Psoas muscle (tissue), 8 donors: ENCODE data around the gene SYT2. TPM values are rescaled to one million over a fixed set of nuclear protein-coding genes. Genes with fewer than 3 reads are reported as not detected.
A peak's percentile ranks its signal among the peaks of the same experiment; 100 is the strongest.

Experiments used
- ATAC-seq, 4 donors: fragments of 200-7000 bp; cut with Tn5 transposase; one replicate each; pipeline ENCODE4 v1.9.1; 2020; ENCODE audit warnings: moderate library complexity in 3 of 4, mild to moderate bottlenecking in 2 of 4
- DNase-seq, 2 donors: peaks; one replicate each; pipeline ENCODE4 v3.0.0-alpha.2; 2020
- H3K27ac ChIP-seq: fragments of 200-600 bp; one replicate; pipeline ENCODE4 v1.8.0; 2022
- H3K27me3 ChIP-seq, 3 donors: fragments of 200-600 bp in 1 of 3; one replicate each; pipeline versions ENCODE4 v1.6.1 to v1.8.0; 2013 to 2022; ENCODE audit warnings: low read length in 2 of 3, mild to moderate bottlenecking in 2 of 3, moderate library complexity in 1 of 3; ENCODE audit not compliant: insufficient read depth in 3 of 3
- H3K36me3 ChIP-seq, 2 donors: fragments of 200-600 bp in 1 of 2; one replicate each; pipeline versions ENCODE4 v1.6.1 to v1.8.0; 2013 to 2022; ENCODE audit warnings: low read depth in 1 of 2, mild to moderate bottlenecking in 1 of 2, moderate library complexity in 1 of 2; ENCODE audit not compliant: insufficient read depth in 1 of 2
- H3K4me1 ChIP-seq: fragments of 200-600 bp; one replicate; pipeline ENCODE4 v1.8.0; 2022
- H3K4me3 ChIP-seq: fragments of 200-600 bp; one replicate; pipeline ENCODE4 v1.8.0; 2022; ENCODE audit warnings: mild to moderate bottlenecking
- H3K9me3 ChIP-seq: fragments of 200-600 bp; one replicate; pipeline ENCODE4 v1.8.0; 2022
- WGBS, 3 donors: extraction: QIAGEN DNeasy Blood & Tissue Kit; methylation state at CpG; one replicate each; pipeline versions ENCODE4 v1.1.6 to v1.1.7; 2013; 5-methylcytosine and 5-hydroxymethylcytosine counted together
- intact Hi-C, 2 donors: fragments of 100-400 bp; cut with DNase I; formaldehyde crosslinking; loops; one replicate each; pipeline versions ENCODE4 v1.11.0 to v1.14.2; 2022
- polyA plus RNA-seq, 3 donors: library from polyadenylated mRNA; stranded (reverse); fragments of 200-250 nt; gene quantifications; one replicate each; pipeline ENCODE4 v1.2.3, GENCODE V29; 2013
- total RNA-seq, 4 donors: library from RNA; stranded (reverse); fragmentation: NEBNext Ultra II Directional in 2 of 4; extraction: Animal tissue kit (Norgen Biotek cat#: 25700) in 2 of 4; gene quantifications; one replicate each; pipeline versions ENCODE4 v1.2.1 to v1.2.4, GENCODE V29; 2021 to 2023
- TF ChIP-seq, protein P1 (sequence below): fragments of 200-600 bp; IDR thresholded peaks from one replicate; pipeline ENCODE4 v1.8.0; 2022; ENCODE audit warnings: antibody characterized with exemption
- donor health status: healthy with polysubstance abuse.
- donor health status: DM: no; HTN: no; CAD: no; lungs with moderate emphysema.
- donor health status: Bipolar disorder and iron deficiency.
- donor health status: healthy.
- donor health status: DM: yes; HTN: yes; CAD: no.
- donor health status: DM: no; HTN: no; CAD: no.
- donor health status: DM: no; HTN: no; CAD: no.
- donor health status: DM: yes; HTN: yes; CAD: no.

Gene SYT2
- total and polyA plus RNA-seq, 7 donors: 0.01 to 0.02 TPM; not detected in 5

DNA sequence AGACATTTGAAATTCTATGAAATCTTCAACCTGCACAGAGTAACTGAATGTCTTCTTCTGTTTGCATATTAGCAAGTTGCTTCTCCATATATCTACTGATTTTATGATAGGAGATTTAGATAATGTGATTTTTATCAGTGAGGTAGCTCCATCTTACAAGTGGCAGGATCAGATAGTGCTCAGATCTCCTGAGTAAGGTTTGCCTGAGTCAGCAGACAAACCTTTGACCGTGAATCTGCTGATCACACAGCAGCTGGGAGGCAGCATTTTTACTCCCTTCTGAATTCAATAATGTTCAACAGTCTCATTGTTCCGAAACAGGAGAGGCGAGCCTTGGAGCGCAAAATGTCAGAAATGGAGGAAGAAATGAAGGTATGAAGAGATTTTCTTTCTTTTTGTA is 141.4 kb downstream of the SYT2 start:
- no peak overlapping the region for H3K4me3 ChIP-seq
- ATAC-seq: no peak
- H3K27me3 ChIP-seq: no peaks in the 10 kb centered on the region
- intact Hi-C loops: no loop called here
- H3K36me3 ChIP-seq: peaks cover 4 to 92% of the 10 kb centered on the region in 2 donors
- peak overlapping the region; percentile 10 for H3K27ac ChIP-seq
- TF ChIP-seq, protein P1, sequence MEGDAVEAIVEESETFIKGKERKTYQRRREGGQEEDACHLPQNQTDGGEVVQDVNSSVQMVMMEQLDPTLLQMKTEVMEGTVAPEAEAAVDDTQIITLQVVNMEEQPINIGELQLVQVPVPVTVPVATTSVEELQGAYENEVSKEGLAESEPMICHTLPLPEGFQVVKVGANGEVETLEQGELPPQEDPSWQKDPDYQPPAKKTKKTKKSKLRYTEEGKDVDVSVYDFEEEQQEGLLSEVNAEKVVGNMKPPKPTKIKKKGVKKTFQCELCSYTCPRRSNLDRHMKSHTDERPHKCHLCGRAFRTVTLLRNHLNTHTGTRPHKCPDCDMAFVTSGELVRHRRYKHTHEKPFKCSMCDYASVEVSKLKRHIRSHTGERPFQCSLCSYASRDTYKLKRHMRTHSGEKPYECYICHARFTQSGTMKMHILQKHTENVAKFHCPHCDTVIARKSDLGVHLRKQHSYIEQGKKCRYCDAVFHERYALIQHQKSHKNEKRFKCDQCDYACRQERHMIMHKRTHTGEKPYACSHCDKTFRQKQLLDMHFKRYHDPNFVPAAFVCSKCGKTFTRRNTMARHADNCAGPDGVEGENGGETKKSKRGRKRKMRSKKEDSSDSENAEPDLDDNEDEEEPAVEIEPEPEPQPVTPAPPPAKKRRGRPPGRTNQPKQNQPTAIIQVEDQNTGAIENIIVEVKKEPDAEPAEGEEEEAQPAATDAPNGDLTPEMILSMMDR: no peak
- WGBS, 3 donors: 71 to 77% (median 75%) methylated on average over 4 of the region's 4 CpGs
- no peak for DNase-seq
- peaks cover 17% of the 10 kb centered on the region for H3K4me1 ChIP-seq
- H3K9me3 ChIP-seq: no peaks in the 10 kb centered on the region

DNA sequence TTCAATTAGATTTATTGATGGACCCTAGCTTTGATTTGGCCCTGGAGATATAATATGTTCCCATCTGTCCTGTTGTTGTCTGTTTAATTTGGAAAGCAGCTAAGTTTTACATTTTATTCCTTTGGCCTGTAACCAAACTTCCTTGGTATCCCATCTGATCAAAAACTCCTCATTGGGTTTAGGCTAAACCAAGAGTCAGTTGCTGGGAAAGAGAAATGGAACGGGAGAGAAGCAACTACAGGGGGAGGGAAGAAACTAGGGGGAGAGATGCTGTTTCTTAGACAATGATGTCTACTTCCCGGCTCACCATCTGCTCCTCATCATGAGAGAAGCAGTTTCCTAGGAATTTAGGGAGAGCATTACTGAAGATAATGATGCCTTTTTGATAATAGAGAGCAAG is 141.8 kb downstream of the SYT2 start:
- DNase-seq (no peak), ATAC-seq (no peak)
- no peak overlapping the region for H3K4me3 ChIP-seq
- intact Hi-C loops: no loop called here
- 63 to 72% (median 69%) methylated on average over 2 of the region's 2 CpGs for WGBS, 3 donors
- H3K36me3 ChIP-seq: peaks cover 4 to 96% of the 10 kb centered on the region in 2 donors
- TF ChIP-seq, protein P1: no peak
- H3K4me1 ChIP-seq: peaks cover 15% of the 10 kb centered on the region
- H3K9me3 ChIP-seq: no peaks in the 10 kb centered on the region
- H3K27me3 ChIP-seq: no peaks in the 10 kb centered on the region
- H3K27ac ChIP-seq: peak overlapping the region; percentile 1

DNA sequence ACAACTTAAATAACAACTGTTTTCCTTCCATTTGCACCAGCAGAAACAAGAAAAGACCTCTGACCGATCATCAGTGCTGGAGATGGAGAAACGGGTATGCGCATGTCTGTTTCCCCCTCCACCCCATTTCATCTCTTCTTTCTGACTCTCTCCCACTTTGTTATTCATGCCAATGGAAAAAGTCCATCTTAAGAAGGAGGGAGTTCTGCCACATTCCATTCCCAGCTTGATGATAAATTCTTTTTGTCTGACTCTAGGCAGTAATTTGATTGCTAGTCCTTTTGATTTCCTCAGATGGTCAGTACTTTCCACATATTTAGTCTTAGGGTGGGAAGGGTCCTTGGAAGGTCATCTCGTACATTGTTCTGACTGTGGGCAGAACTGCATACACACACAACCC is 142.5 kb downstream of the SYT2 start:
- intact Hi-C loops: no loop called here
- Histone ChIP-seq H3K4me1 (peaks cover 9% of the 10 kb centered on the region), H3K4me3 (no peak overlapping the region), H3K27me3 (no peaks in the 10 kb centered on the region), H3K27ac (peak overlapping the region; percentile 28), H3K36me3 (peaks cover 4 to 96% of the 10 kb centered on the region in 2 donors), H3K9me3 (no peaks in the 10 kb centered on the region)
- 79 to 87% (median 85%) methylated on average over 4 of the region's 4 CpGs for WGBS, 3 donors
- TF ChIP-seq, protein P1: no peak
- ATAC-seq (no peak), DNase-seq (no peak)

DNA sequence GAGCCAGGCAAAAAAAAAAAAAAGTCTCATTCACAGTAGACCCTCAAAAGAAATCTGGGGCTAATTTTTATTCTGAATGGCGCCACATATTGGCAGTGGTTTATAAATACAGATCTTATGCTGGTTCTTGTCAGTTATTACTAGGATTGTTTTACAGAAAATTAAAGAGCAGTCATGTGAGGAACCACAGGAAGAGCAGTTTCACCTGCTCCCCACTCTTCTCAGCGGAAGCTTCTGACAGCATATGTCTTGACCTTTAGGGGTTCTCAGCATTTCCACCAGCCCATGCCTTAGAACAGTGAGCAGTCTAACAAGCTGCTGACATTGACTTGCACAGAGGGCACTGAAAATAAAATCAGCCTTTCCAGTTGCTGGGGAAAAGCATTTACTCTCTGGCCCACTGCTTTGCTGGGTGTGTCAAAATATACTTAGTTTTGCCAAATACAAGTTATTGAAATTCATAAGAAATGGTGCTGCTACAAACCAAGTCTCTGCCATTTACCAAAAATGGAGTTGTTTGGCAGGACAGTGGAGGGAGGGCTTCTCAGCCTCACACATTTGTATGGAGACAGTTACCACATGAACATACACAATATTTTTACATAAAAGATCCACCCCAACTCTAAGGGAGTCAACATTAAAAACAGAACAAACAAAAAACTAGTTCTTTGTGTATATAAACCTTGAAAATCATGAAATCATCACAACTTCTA is 144.2 kb downstream of the SYT2 start:
- Histone ChIP-seq H3K9me3 (no peaks in the 10 kb centered on the region), H3K27ac (peak overlapping the region; percentile 38), H3K27me3 (no peaks in the 10 kb centered on the region), H3K4me3 (no peak overlapping the region), H3K4me1 (peaks cover 10% of the 10 kb centered on the region), H3K36me3 (peaks cover 2 to 89% of the 10 kb centered on the region in 2 donors)
- DNase-seq: no peak
- TF ChIP-seq, protein P1: no peak
- 87 to 93% (median 88%) methylated on average over 2 of the region's 2 CpGs for WGBS, 3 donors
- intact Hi-C loops: no loop called here
- ATAC-seq: no peak
